HG03354 (cell line): ENCODE data around the gene OAF.

Source experiments
- ATAC-seq: cut with Tn5 transposase; IDR thresholded peaks from one replicate; pipeline ENCODE4 v1.9.1; 2021; ENCODE audit warnings: mild to moderate bottlenecking; ENCODE audit not compliant: unreplicated experiment, poor library complexity, severe bottlenecking

OAF gene

GRCh38 chr11:120182790-120183491, 27.9 kb upstream of the OAF start:
- ATAC-seq = no peak

DNA sequence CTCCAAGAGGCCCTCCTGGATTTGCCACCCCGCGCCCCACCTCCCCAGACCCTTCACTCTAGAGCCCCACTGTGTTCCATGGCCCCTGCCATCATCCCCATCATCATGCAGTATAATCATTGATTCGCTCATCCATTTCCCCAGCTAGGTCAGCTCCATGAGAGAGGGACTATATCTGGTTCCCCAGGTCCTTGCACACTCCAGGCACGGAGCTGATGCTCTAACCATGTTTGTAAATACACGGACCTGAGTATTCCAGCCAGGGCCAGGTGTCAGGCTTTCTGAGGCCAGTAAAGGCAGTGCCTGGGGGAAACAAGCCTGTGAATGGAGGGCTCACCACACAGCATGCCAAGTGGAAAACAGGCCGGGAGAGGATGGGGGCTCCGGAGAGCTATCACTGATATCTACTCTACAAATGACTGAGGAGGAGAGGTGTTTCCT, 27.1 kb upstream of the OAF start:
- ATAC-seq = no peak

- ATAC-seq = no peak
Observed at GRCh38 chr11:120184371-120184945, 26.4 kb upstream of the OAF start.

- ATAC-seq = no peak
Observed at GRCh38 chr11:120184946-120185705, 25.7 kb upstream of the OAF start.

- no peak for ATAC-seq
Observed at GRCh38 chr11:120185706-120186455, 25.0 kb upstream of the OAF start.

DNA sequence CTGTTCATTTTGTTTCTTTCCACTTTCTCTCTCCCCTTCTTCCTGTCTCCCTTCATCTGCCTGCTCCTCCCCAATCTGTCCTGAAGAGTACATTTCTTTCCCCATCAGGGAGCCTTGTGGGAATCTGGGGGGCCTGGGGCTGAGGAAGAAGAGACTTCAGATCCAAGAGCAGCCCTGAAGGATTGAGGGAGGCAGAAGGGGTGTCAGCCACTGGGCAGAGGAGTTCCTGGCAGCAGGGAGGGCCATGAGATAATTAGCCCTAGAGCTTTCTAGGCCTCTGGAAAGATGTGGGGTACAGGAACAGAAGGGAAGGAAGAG, 24.4 kb upstream of the OAF start:
- no peak for ATAC-seq

GRCh38 chr11:120186774-120187591, 23.8 kb upstream of the OAF start:
- ATAC-seq = peak; percentile 56

DNA sequence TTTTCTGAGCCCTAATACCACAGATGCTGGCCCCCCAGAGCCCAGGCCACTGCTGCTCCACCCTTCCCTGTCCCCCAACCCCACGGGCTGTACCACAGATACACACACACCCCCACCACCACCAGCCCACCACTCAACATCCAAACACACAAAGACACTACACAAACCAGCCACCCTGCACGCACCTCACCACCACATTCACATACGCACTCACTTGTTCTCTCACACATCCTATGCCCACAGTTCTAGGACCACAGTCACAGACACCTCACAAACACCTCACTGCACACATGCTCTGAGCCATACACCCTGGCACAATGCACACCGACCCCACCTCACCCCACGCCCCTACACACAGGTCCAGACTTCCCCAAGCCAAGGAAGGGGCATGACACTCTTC, 22.5 kb upstream of the OAF start:
- no peak for ATAC-seq

DNA sequence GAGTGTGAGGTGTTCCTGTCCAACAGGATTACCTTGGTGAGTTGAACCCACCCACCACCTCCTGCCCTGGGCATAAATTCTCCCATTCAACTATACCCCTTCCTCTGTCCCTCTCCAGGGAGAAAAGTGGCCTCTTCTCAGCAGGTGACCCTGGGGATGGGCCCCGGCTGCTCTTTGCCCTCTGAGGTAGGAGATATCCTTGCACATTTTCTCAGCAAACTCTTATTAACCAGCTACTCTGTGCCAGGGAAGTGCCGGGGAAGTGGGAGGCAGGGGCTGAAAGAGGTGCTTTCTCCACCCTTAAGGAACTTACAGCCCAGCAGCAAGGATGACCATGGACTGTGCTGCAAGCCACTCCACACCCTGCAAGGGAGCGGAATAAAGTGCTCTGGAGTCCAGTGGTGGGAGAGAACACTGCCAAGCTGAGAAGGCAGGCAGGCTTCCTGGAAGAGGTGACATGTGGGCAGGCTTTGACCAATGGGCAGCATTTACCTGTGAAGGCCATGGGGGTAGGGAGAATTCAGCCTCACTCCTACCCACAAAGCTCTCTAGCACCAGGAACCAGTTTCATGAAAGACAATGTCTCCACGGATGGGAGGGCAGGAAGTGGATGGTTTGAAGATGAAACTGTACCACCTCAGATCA, 21.9 kb upstream of the OAF start:
- ATAC-seq = no peak

- no peak for ATAC-seq
Observed at GRCh38 chr11:120191058-120191457, 19.8 kb upstream of the OAF start.

- ATAC-seq = no peak
Observed at GRCh38 chr11:120192831-120193625, 17.8 kb upstream of the OAF start.

DNA sequence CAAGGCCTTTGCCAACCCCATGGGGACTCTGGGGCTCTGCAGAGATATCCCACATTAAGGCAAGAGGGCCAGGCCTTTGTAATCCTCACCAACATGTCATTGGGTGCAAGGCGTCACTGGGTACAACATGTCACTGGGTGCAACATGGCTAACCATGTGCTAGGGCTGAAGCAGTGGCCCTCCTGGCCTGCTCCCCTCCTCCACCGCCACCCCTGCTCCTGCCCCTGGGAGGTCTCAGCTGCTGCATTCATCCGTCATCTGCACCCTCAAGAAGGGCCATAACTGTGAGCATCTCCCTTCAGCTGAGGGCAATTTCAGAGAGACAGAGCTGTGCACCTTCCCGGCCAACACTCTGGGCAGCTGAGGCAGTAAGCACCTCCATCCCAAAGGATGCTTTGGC, 16.7 kb upstream of the OAF start:
- no peak for ATAC-seq

- no peak for ATAC-seq
Observed at GRCh38 chr11:120195601-120196320, 15.1 kb upstream of the OAF start.

GRCh38 chr11:120196826-120197225, 14.0 kb upstream of the OAF start:
- ATAC-seq = no peak

DNA sequence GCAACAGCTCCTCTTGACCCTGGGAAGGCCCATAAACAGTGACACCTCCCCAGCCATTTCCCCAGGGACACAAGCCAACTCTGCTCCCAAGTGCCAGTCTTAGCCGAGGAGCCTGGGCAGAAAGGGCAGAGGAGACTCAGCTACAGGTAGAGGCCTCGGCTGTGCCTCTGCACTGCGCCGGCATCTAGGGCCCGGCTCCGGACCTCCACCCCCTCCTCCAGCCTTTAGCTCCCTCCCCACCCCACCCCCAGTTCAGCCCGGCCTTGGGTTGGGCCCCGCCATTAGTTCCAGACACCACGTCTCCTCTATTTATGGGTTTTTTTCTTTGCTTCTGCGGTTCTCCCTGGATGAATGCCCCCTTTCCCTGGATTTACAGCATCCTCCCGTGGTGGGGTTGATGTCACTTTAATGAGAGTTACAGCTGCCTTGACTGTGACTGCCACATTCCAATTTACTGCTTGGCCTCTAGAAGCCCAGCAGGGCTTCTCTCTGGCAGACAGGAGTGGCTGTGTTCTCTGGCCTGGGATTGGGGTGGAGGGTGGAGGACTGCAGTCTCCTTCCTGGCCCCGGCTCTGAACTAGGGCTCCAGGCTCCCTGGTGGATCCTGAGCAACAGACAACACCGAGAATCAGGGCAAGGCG, 13.5 kb upstream of the OAF start:
- ATAC-seq = no peak

DNA sequence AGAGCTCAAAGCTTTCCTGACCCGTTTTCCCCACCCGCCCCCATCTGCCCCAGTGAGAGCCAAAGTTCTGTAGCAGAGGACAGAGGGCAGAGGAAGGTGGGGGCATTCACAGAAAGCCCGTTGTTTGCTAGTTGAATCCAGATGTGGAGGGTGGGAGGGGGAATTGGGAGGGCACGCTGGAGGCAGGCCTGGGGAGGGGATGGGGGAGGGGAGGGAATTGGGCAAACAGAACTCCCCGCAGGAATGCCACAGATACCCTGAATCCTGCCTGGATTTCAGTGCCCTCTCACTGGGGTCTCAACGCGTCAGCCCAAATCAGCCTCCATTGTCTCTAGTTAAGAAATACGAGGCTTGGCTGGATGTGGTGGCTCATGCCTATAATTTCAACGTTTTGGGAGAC, 12.9 kb upstream of the OAF start:
- ATAC-seq = no peak

GRCh38 chr11:120198403-120198786, 12.4 kb upstream of the OAF start:
- ATAC-seq = no peak
